NOMO-1 treated with dmso at 0.1 percent for 144 hours (cell line): Measurements from ENCODE around the gene GCLC.

Experiments used
- DNase-seq: peaks from one replicate; lab custom pipeline; 2025; ENCODE audit not compliant: unreplicated experiment; lab: John Stamatoyannopoulos, UW

GCLC gene

DNA sequence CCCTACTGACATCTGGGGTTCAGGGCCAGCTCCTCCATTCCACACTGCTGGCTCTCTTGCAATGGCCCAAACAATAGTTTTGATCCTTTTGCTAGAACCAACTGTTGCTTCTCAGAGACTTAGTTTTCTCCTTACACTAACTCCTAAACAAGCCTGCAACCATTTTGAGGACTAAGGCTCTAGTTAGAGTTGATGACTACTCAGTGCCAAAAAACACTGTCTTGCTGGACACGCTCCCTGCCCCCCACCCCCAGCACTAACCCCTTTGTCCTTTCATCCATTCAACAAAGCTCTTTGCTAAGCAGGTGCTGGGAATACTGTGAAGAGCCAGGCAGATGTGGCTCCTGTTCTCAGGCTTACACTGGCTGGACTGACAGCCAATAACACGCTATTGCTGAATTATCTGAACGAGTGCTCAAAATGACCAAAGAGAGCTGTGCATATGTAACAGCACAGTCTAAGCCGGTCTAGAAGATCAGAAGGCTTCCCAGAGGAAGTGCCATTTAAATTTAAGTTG is 17.6 kb downstream of the GCLC start:
- no peak for DNase-seq

DNA sequence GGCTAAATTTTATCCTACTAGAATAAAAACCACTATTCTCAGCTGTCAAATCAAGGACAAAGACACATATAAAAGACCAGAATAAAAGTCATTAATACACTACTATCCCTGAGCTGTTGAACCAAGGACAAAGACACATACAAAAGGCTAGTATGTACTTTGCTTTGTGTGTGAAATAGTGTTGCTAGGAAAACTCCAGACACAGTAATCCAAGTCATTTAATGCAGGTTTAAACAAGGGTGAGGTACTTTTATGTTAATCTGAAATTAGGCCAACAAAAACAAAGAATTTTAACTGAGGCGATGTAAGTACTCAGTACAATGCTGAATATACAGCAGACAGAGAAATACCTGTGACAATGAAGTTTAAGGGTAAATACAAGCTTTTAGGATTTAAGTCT is 18.9 kb downstream of the GCLC start:
- DNase-seq, result no peak

DNA sequence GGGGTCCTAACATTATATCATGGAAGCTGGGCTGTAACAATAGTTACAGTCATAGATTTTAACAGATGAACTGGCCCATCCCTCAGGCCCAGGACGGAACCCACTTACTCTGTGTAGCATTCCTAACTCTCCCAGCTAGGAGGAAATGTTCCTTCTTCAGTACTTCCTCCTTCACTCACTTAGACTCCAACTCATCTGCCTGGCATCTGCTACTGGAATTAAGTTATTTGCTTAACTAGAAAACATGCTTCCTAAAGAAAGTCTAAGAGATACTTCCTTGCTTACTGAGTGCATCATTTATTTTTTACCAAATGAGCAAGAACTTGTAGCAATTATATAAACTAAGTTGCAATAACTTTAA is 20.5 kb downstream of the GCLC start:
- no peak for DNase-seq

DNA sequence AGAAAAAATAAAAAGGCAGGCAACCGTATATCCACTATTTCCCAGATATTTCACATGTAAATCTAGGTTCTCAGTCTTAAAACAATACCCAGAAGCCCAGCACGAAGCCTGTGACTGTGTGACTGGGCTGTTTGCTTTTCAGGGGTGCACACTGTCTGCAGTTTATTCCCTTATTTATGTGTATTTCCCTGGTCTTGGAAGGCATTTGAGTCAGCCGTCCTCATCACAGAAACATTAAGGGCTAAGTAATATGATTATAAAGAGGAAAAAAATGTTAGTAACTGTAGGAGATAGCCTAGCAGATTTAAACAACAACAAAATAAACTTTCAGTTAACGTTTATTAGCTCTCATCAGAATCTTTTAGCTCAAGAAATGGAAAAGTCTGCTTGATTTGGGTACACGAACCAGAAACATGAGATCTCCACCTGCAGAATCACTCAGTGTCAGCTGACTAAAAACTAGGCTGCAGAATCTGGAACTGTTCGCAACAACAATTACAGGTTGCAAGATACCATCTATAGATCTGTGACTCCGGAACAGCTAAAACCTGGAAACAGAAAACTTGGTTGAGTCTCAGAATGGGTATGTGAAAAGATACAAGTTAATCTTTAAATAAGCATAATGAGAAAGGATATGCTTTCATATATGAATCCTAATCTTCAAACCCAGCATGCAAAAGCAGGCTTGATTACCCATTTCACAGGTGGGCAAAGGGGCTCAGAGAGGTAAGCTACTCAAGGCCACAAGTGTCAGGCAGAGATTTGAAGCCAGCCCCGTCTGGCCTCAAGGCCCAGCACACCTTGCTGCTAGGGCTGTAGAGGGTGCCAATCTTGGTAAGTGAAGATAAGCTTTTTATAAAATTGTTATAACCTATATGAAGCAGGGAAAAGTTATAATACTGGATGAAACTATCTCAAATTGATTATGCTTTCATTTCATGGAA is 21.1 kb downstream of the GCLC start:
- no peak for DNase-seq

DNA sequence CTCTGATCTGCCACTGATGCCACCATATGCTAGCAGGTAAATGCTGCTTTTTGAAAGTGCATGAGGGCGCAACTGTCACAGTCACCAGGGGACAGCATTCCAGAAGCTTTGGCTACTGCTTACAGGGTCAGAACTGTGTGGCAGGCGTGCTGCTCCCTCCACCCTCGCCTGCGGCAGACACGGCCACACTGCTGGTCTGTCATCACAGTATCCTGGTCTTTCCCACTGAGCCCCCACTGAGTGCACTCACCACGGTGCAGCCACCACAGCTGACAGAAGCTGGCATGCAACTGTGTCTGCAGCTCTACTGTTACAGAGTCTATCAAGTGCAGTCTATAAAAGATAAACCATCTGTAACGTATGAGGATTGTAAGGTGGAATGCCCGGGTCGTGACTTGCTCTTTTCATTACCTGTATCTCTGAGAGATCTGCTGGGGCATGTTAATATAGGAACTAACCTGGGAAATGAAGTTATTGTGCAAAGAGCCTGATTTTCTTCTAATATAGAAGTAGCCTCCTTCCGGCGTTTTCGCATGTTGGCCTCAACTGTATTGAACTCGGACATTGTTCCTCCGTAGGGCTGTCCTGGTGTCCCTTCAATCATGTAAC is 24.5 kb downstream of the GCLC start:
- no peak for DNase-seq

DNA sequence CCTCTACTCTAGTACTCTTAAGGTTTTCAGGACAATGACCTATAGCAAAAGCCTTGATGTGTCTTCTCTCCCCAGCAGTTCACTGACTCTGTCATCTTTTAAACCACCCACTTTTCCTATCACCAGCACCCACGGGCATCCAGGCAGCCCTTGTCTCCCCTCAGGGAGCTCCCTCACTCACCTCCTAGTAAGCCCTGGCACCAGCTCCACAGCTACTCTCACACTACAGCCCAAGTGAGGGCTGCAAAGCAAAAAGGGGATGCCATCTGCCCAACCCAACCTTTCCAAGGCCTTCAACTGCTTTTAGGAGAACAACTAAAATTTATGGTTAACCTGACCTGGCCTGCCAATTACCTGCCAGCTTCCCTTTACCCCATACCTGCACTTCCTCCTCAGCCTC is 26.0 kb downstream of the GCLC start:
- DNase-seq, result no peak

DNA sequence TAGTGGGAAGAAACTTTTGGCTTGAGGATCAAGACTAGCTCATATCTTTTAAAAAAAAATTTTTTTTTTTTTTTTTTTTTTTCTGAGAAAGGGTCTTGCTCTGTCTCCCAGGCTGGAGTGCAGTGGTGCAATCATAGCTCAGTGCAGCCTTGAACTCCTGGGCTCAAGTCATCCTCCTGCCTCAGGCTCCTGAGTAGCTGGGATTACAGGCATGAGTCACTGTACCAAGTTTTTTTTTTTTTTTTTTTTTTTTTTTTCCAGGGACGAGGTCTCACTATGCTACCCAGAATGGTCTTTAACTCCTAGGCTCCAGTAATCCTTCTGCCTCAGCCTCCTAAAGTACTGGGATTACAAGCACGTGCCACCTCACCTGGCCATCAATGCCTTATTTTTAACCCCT is 27.9 kb downstream of the GCLC start:
- no peak for DNase-seq

DNA sequence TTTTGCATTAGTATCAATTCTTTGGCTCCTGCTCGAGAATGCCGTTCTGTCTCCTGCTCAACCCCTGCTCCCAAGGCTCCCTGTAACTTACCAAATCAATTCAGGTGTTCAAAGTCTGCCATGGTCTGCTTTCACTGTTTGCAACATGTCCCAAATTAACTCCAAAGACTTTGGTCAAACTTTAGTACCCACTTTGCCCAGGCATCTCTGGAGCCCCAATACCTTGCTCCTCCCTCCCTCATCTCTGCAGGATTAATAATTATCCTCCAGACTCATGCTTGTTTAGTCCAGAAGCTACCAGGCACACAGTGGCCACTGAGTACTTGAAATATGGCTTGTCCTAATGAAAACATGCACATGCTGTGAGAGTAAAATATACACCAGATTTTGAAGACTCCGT is 30.2 kb downstream of the GCLC start:
- DNase-seq, result no peak

DNA sequence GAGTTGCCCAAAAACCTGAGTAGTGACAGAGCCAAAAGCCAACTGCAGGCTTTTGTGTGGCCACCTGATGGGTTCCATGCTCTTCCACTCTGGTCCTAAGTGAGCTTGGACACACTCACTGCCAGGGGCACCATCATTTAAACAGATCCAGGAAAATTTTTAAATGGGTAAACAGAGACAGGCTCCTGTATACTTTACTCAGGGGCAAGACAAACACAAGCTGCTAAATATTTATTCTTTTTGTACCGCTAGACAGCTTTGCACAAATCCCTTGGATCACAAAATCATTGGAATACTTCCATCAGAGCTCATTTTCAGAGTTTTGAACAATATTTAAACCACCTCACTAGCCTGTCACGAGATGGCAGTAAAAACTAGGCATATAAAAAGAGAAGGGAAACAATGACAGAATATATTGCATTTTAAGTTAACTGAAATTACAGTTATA is 31.4 kb downstream of the GCLC start:
- no peak for DNase-seq

DNA sequence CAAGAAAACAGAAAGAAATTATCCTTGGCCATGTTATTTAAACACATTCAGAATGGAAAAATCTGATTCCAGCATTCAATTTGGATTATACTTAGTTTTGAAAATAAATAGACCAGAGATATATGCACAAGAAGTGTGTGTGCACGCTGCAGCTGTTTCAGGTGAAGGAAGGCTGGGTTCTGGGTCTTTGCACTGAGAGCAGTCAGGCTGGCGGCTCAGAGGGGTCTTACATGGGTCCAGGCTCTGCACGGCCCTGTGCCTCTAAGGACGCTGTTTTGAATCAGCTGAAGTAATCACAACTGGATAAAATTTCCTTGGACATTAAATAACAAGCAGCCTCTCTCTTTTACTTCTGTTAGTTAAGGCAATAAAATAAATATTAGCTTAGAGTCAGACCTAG is 31.8 kb downstream of the GCLC start:
- DNase-seq, result no peak

DNA sequence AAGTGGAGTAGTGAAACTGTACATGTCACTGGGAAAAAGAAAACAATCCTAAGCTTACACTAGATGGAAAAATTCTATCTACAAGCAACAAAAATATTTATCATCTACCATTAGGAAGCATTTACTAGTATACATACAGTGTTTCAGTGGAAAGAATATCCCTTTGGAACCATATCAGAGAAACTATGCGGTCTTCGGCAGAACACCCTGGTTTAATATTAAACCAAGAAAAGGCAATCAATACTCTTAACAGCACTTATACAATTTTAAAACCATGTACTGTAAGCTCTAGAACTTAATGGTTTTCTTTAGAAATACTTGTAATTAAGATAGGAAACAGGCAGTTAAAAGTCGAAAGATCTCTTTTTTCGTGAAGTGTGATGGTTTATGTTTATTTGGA is 32.3 kb downstream of the GCLC start:
- DNase-seq, result no peak

DNA sequence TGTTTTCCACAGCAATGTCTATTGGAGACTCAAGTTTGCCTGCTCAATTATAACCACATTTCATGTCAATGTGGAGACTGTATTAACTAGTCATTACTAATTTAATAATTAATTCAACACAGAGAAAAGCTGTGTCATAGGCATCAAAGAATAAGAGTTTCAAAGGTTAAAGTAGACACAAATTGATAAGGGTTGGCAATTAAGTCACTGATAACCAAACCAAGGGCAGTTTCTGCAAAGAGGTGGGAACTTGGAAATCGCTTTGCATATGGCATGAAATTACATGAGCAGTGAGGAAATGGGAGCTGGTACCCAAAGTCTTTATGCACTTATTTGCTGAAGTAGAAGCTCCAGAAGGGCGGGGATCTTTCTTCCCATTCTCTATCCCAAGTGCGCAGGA is 34.2 kb downstream of the GCLC start:
- DNase-seq, result no peak

DNA sequence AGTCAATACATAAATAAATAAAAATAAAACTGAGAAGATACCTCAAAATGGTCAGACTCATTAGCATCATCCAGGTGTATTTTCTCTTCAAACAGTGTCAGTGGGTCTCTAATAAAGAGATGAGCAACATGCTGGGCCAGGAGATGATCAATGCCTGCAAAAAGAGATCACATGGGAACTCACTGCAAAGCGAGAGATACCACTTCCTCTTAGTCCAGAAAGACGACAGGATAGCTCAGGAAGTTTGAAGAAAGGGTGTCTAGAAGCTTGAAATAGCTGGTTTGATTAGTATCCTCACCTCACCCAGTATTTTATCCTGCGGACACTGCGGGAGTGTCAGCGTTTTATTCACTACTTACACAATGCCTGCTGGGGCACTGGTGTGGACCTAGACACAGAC is 38.0 kb downstream of the GCLC start:
- DNase-seq, result no peak

DNA sequence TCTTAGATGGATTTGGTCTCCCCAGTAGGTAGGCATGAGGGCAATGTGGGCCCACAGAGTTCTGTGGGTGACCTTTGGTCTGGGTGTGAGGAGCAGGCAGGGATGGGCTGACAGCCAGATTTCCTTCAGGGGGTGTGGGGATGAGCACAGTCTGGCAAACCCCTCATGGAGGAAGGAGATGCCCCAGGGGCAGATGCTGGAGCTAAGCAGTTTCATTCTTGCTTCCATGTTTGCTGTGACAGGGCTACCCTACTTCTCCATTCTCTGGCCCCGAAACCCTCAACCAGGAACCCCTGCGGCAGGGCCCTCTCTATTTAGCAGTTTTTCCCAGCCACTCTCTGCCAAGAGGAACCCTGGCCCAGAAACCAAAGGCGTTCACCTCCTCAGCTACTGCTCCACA is 40.4 kb downstream of the GCLC start:
- no peak for DNase-seq

DNA sequence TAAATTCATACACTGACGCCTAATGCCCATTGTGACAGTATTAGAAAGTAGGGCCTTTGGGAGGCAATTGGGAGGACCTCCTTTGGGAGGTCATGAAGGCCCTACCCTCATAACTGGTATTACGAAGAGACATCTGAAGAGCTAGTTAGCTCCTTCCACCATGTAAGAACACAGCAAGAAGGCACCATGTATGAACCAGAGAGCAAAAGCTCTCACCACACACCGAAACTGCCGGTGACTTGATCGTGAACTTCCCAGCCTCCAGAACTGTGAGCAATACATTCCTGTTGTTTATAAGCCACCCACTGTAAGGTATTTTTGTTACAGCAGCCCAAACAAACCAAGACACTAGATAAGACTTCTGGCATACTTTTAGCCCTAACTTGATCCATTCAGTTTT is 41.8 kb downstream of the GCLC start:
- DNase-seq, result no peak

DNA sequence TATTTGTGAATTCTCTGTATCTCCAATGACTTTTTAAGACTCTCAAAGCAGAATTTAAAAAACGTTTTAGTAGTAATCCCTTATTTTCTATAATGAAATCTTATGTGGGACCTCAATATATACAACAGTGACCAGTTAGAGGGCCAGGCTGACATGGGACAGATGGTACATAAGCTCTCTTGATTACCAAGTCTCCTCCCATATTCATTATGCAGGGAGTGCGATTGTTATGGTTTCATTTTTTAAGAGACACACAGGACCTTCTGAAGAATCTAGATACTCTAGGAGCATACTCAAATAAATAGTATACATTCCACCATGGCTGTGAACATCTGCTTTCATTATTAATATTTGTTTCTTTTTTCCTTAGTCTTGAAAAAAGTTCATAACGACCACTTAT is 43.5 kb downstream of the GCLC start:
- DNase-seq, result no peak

DNA sequence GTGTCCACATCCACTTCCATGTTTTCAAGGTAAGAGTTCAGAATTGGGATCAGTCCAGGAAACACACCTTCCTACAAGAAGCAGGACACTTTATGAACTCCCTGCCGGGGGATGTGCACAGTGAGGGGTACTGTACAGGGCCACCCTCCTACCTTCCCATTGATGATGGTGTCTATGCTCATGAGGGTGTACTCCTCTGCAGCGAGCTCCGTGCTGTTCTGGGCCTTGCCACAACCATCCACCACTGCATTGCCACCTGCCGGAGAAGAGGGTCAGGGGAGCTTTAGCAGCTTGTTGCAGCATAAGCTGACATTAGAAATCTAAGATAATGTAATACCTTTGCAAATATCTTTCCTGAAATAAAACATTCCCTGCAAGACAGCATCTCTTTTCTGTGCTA is 44.8 kb downstream of the GCLC start:
- DNase-seq, result no peak

DNA sequence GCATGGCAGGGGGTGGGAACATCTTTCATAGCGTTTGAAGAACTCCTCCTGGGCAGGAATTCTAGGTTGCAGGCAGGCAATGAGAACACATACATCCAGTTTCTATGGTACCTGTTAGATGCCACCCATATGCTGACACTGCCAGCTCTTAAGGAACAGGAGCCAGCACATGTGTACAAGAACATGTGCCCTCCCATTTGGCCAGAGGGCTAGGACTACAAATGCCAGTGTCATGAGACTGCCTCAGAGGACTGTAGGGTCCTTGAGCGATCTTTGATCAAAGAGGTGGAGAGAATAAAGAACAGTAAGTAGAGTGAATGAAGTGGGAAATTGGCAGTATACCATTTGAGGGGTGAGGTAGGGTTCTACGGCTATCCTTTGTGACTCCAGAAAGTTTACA is 45.8 kb downstream of the GCLC start:
- no peak for DNase-seq

DNA sequence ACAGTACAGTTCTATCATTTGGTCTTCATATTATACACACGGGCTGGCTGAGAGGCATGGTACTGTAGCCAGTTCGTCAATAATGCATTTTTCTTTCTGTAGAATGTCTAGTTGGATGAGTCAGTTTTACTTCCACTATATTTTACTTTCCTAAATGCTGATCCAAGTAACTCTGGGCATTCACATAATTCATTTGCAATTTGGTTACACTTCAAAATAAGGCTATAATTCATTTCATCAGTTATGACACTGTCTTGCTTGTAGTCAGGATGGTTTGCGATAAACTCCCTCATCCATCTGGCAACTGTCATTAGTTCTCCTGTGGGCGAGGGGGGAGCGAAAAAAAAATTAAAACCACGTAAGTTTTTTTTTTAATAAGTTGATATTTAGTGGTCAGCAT is 46.3 kb downstream of the GCLC start:
- DNase-seq, result no peak

DNA sequence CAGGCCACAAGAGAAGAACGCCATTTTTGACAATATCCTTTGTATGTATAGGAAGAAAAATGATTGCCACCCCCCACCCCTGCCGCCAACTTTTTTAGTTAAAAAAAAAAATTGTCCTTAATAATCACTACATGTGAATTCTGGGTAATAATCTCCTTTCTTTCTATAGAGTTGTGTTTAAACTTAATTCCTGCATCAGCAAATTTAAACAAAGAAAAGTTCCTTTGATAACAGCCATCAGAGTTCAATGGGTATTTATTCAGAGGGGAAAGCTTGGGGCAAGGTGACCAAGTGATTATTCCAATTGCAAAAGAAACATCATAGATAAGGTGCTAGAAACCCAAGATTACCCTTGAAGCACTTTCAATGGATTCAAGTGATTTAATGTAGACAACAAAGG is 47.0 kb downstream of the GCLC start:
- no peak for DNase-seq

DNA sequence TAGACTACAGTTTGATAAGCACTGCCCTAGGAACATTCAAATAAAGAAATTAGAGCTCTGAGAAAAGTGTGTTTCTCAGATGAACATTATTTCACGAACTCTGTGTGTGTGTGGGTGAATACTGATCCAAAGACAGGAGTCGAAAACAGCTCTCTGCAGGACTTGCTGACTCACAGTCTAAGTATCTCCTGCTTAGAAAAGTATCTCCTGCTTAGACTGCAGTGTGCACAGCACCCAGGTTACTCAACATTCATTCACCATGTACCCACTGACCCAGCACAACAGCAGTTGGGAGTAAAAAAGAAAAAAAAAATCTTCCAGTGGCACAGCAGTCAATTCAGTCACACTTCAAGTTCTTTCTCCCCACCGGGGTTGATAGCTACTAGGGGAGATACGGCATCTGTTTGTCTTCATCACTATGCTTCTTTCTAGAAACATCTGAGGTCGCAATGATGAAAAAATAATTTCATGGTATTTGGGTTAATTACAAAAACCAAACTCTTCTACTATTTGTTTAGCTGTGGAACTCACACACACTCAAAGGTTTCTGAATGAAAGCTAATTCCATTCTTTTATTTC is 48.0 kb downstream of the GCLC start:
- DNase-seq, result no peak
